DOHH2 (cell line): ENCODE data around the gene PANX2.

Experiments used
- H3F3A ChIP-seq: fragments of 200-600 bp; sonication (generic), shearing (Covaris generic); 2 replicates; pipeline ENCODE4 v1.6.0; 2016; ENCODE audit warnings: antibody characterized with exemption, mild to moderate bottlenecking; ENCODE audit not compliant: control insufficient read depth, insufficient read depth
- H3K27ac ChIP-seq: fragments of 200-600 bp; sonication (generic); 2 replicates; pipeline ENCODE4 v1.5.1; 2014; ENCODE audit warnings: low read depth, mild to moderate bottlenecking, low read length, moderate library complexity
- H3K27me3 ChIP-seq: fragments of 200-600 bp; sonication (generic); 2 replicates; pipeline ENCODE4 v1.6.1; 2014; ENCODE audit warnings: mild to moderate bottlenecking, low read length, mixed read lengths; ENCODE audit not compliant: control insufficient read depth
- H3K36me3 ChIP-seq: fragments of 200-600 bp; sonication (generic); 2 replicates; pipeline ENCODE4 v1.6.1; 2014; ENCODE audit warnings: mild to moderate bottlenecking, low read length, moderate library complexity, mixed read lengths; ENCODE audit not compliant: control insufficient read depth
- H3K4me1 ChIP-seq: fragments of 200-600 bp; sonication (generic); 2 replicates; pipeline ENCODE4 v1.6.1; 2014; ENCODE audit warnings: mild to moderate bottlenecking, low read length, mixed read lengths; ENCODE audit not compliant: control insufficient read depth
- H3K4me2 ChIP-seq: fragments of 200-600 bp; sonication (generic); 2 replicates; pipeline ENCODE4 v1.6.0; 2014; ENCODE audit warnings: mild to moderate bottlenecking, low read length, moderate library complexity
- H3K4me3 ChIP-seq: fragments of 200-600 bp; sonication (generic); 2 replicates; pipeline ENCODE4 v1.5.1; 2014; ENCODE audit warnings: mild to moderate bottlenecking, low read length, mixed read lengths
- H3K79me2 ChIP-seq: fragments of 200-600 bp; sonication (generic); 2 replicates; pipeline ENCODE4 v1.6.1; 2014; ENCODE audit warnings: mild to moderate bottlenecking, low read length, mixed read lengths; ENCODE audit not compliant: control insufficient read depth
- H3K9me2 ChIP-seq: fragments of 200-600 bp; sonication (generic); replicated peaks from 2 replicates; pipeline ENCODE4 v1.6.1; 2014; ENCODE audit warnings: mild to moderate bottlenecking, low read length, mixed read lengths; ENCODE audit not compliant: control insufficient read depth
- H3K9me3 ChIP-seq: fragments of 200-600 bp; sonication (generic); 2 replicates; pipeline ENCODE4 v1.6.1; 2014; ENCODE audit warnings: antibody characterized with exemption, low read length, mixed read lengths; ENCODE audit not compliant: control insufficient read depth, insufficient read depth
- H4K20me1 ChIP-seq: fragments of 200-600 bp; sonication (generic); 2 replicates; pipeline ENCODE4 v1.6.0; 2014; ENCODE audit warnings: low read depth, mild to moderate bottlenecking, antibody characterized with exemption, low read length, moderate library complexity; ENCODE audit not compliant: control insufficient read depth, insufficient read depth
- CTCF ChIP-seq: fragments of 200-600 bp; sonication (generic); IDR thresholded peaks from one replicate; pipeline ENCODE4 v1.5.1; 2014; ENCODE audit warnings: antibody characterized with exemption, mild to moderate bottlenecking, low read depth, low read length; ENCODE audit not compliant: poor library complexity, severe bottlenecking
- EZH2phosphoT487 ChIP-seq: fragments of 200-600 bp; sonication (generic); IDR thresholded peaks from 2 replicates; pipeline ENCODE4 v1.6.1; 2017; ENCODE audit warnings: borderline replicate concordance, mild to moderate bottlenecking, antibody characterized with exemption, low read length, moderate library complexity, mixed read lengths

Gene PANX2

DNA sequence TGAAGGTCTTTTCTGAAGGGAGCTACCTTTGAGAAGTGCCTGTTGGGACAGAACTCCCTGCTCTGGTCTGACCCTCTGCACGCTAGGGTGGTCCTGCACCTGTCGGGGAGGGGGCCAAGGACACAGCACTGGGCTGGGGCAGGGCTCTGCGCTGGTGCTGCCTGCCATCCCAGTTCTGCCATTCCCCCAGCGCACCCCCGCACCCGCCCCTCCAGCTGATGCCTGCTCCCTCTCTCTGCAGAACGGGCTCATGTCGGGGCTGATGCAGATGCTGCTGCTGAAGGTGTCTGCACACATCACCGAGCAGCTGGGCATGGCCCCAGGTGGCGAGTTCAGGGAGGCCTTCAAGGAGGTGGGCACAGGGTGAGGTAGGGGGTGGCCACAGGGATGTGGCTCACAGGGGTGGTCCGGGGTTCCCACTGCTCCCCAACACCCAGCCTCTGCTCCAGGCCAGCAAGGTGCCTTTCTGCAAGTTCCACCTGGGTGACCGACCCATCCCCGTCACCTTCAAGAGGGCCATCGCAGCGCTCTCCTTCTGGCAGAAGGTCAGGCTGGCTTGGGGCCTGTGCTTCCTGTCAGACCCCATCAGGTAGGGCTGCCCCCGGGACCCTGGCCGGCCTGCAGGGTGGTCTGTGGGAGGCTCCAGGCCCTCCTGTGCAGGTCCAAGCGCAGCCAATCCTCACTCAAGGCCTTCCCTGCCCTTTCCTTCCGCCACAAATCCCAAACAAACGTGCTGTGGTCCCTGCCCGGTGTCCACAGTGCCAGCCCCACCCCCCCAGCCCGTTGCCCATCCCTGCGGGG is 26.7 kb downstream of the PANX2 start:
- TF ChIP-seq CTCF: no peak
- no peak for TF ChIP-seq EZH2phosphoT487
- H3K4me2 ChIP-seq: no peak overlapping the region
- peaks cover 83% of the 10 kb centered on the region for H3K36me3 ChIP-seq
- H3K79me2 ChIP-seq: peaks cover 70% of the 10 kb centered on the region
- no peaks in the 10 kb centered on the region for H3K27me3 ChIP-seq
- H3K9me3 ChIP-seq: no peaks in the 10 kb centered on the region
- peaks cover 5% of the 10 kb centered on the region; the same call in 1 of the 2 replicates for H4K20me1 ChIP-seq
- peaks cover 63% of the 10 kb centered on the region for H3K4me1 ChIP-seq
- H3K4me3 ChIP-seq: no peak overlapping the region
- H3K9me2 ChIP-seq: no peaks in the 10 kb centered on the region
- H3F3A ChIP-seq: peaks cover 8% of the 10 kb centered on the region
- no peak overlapping the region for H3K27ac ChIP-seq

DNA sequence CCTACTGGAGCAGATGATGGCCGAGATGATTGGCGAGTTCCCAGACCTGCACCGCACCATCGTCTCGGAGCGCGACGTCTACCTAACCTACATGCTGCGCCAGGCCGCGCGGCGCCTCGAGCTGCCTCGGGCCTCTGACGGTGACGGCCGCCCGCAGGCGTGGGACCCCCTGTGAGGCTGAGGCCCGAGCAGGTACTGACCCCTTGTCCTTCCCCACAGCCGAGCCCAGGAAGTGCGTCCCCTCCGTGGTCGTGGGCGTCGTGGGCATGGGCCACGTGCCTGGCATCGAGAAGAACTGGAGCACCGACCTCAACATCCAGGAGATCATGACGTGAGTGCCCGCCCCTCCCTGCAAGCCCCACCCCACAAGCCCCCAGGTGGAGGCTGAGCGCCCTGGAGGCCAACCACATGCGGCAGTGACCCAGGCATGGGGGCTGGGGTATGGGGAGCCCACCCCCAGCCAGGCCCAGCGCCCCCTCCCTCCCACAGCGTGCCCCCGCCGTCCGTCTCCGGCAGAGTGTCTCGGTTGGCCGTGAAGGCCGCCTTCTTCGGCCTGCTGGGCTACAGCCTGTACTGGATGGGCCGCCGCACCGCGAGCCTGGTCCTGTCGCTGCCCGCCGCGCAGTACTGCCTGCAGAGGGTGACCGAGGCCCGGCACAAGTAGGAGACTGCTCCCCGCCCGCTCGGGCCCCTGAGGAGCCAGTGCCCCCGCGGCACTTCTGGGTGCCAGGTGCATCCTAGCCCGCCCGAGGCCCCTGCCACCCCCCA is 27.5 kb downstream of the PANX2 start:
- peaks cover 84% of the 10 kb centered on the region for H3K36me3 ChIP-seq
- H4K20me1 ChIP-seq: peaks cover 5% of the 10 kb centered on the region; the same call in 1 of the 2 replicates
- H3K4me3 ChIP-seq: no peak overlapping the region
- no peaks in the 10 kb centered on the region for H3K27me3 ChIP-seq
- TF ChIP-seq CTCF: no peak
- TF ChIP-seq EZH2phosphoT487: no peak
- H3K4me2 ChIP-seq: no peak overlapping the region
- H3K4me1 ChIP-seq: peaks cover 63% of the 10 kb centered on the region
- H3F3A ChIP-seq: peaks cover 7% of the 10 kb centered on the region
- H3K9me2 ChIP-seq: no peaks in the 10 kb centered on the region
- H3K79me2 ChIP-seq: peaks cover 70% of the 10 kb centered on the region
- H3K27ac ChIP-seq: no peak overlapping the region
- H3K9me3 ChIP-seq: no peaks in the 10 kb centered on the region

GRCh38 chr22:50198624-50199017 is 28.1 kb downstream of the PANX2 start:
- H4K20me1 ChIP-seq: peaks cover 5% of the 10 kb centered on the region; the same call in 1 of the 2 replicates
- no peaks in the 10 kb centered on the region for H3K9me3 ChIP-seq
- H3K4me3 ChIP-seq: no peak overlapping the region
- H3F3A ChIP-seq: peaks cover 7% of the 10 kb centered on the region
- no peaks in the 10 kb centered on the region for H3K27me3 ChIP-seq
- peak overlapping the region; percentile 71; the same call in 1 of the 2 replicates for H3K27ac ChIP-seq
- no peaks in the 10 kb centered on the region for H3K9me2 ChIP-seq
- H3K4me2 ChIP-seq: peak overlapping the region; percentile 81; the same call in 1 of the 2 replicates
- peaks cover 70% of the 10 kb centered on the region for H3K79me2 ChIP-seq
- TF ChIP-seq EZH2phosphoT487 (no peak), CTCF (no peak)
- H3K4me1 ChIP-seq: peaks cover 63% of the 10 kb centered on the region
- peaks cover 84% of the 10 kb centered on the region for H3K36me3 ChIP-seq
